Motor neuron (in vitro differentiated cells): ENCODE measurements around the gene XIRP1. TPM values are rescaled to one million over a fixed set of nuclear protein-coding genes. Genes with fewer than 3 reads are reported as not detected.

ENCODE experiments used
- ATAC-seq, 8 experiments: fragments of 200-7000 bp; cut with Tn5 transposase; replicated peaks in 6 of 8; 2 replicates each; pipeline ENCODE4 v1.8.0; 2021; ENCODE audit warnings: mild to moderate bottlenecking in 8 of 8, moderate library complexity in 8 of 8
- H3K27ac ChIP-seq, 2 donors: fragments of 250-450 bp; sonication (Bioruptor Pico); 2 replicates each; pipeline ENCODE4 v1.9.0; 2021; ENCODE audit warnings: antibody characterized with exemption in 2 of 2, mild to moderate bottlenecking in 2 of 2, moderate library complexity in 1 of 2
- H3K4me1 ChIP-seq, 2 donors: fragments of 250-450 bp; sonication (Bioruptor Pico); replicated peaks in 1 of 2; 2 replicates each; pipeline ENCODE4 v1.6.1; 2021; ENCODE audit warnings: antibody characterized with exemption in 2 of 2, mild to moderate bottlenecking in 2 of 2, moderate library complexity in 1 of 2
- H3K4me3 ChIP-seq, 5 donors: fragments of 250-450 bp; sonication (Bioruptor Pico); 2 replicates each; pipeline ENCODE4 v1.9.0; 2021; ENCODE audit warnings: antibody characterized with exemption in 5 of 5, mild to moderate bottlenecking in 5 of 5, moderate library complexity in 4 of 5
- WGBS, 10 experiments: fragments of 450-650 bp; shearing (Covaris generic); methylation state at CpG; one replicate each; pipeline ENCODE4 v1.0.0; 2022; 5-methylcytosine and 5-hydroxymethylcytosine counted together
- in situ Hi-C, 9 experiments: fragments of 400-800 bp; cut with MboI; loops; one replicate each; pipeline ENCODE4 v1.15.0; 2021; ENCODE audit warnings: low sequenced_read_pairs in 9 of 9, low pct_unique_long_range_greater_than_20kb in 2 of 9; ENCODE audit not compliant: unreplicated experiment in 9 of 9
- total RNA-seq, 8 experiments: library from RNA; unstranded; fragments of 300-600 nt; gene quantifications; 2 replicates each; pipeline versions ENCODE4 v1.2.3 to v1.2.4, GENCODE V29; 2022

XIRP1 gene
- total RNA-seq, 8 experiments from 2014 or later, result 0.05 to 0.66 (median 0.15) TPM

DNA sequence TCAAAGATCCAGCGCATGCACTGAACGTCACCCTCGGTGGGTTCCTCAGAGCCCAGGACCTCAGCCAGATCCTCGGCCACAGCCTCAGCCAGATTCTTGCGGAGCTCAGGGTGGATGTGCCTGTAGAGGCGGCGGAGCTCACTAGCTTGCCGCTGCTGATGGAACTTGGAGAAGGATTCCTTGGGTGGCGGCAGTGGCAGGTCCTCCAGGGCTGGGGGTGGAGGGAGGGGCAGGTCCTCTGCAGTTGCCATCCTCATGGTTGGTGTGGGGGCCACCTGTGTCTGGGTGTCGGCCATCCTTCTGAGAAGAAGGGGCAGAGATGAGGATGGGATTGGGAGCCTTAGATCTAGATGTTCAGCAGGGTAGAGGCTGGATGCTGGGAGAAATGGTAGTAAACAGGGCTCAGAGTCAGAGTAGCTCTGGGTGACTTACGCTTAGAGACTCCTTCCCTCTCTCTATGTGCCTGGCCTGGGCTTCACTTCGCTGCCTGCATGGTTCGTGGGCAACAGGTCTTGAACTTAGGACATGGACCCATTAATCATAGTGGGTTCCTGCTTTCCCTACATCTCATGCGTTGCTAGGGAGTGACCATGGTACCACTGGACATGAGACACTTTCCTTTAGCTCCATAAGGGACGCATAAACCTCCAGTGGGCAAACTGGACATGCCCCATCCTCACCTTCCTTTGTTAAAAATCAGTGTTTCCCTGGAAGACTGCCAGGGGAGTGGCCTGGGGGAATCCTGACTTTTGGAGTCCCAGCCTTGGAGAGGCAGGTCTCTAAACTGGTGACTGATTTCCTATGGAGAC is 3.0 kb downstream of the XIRP1 start:
- Histone ChIP-seq H3K27ac (no peak overlapping the region), H3K4me1 (no peaks in the 10 kb centered on the region), H3K4me3 (no peak overlapping the region)
- 28 to 100% (median 81%) methylated on average over 1 to 5 of the region's 15 CpGs; no CpG with 5 or more reads in 3 of the 10 experiments for WGBS, 10 experiments
- peak in 6 of 8 experiments; percentile 5 to 51 (median 12) for ATAC-seq
- in situ Hi-C loops, result no loop called here

DNA sequence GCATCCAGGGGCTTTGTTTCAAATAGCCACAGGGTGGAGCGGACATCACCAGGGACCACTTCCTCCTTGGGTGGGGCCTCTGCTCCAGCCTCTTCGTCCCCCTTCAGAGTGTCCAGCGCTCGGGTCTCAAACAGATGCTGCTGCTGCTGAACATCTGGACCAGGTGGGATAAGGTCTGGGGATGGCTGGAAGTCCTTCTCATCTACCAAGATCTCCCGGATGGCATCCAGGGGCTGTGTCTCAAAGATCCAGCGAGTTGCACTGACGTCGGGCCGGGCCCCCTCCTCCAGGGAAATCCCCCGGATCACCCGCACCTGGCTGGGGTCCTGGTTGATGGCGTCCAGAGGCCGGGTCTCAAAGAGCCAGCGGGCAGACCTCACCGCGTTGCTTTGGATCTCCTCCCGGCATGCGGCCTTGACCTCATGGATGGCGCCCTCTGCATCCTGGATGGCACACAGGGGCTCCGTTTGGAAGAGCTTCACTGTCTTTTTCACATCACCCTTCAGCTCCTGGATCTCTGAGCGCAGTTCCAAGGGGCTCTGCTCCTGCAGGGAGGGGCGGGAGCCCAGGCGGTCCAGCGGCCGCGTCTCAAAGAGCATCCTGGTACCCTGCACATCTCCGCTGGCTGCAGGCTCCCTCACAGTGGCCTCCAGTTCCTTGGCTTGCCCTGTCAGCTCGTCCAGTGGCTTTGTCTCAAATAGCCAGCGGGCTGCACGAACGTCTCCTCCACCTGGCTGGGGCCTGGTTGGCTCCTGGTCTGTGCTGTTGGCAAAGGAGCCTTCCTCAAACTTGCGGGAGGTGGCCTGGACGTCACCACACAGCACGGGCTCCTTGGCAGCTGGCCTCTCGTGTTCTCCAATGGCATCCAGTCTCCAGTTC is 3.9 kb downstream of the XIRP1 start:
- 20 to 100% (median 70%) methylated on average over 1 to 8 of the region's 35 CpGs; no CpG with 5 or more reads in 1 of the 10 experiments for WGBS, 10 experiments
- peaks cover 2 to 4% of the 10 kb centered on the region in 2 donors for H3K4me1 ChIP-seq
- no peak for ATAC-seq

DNA sequence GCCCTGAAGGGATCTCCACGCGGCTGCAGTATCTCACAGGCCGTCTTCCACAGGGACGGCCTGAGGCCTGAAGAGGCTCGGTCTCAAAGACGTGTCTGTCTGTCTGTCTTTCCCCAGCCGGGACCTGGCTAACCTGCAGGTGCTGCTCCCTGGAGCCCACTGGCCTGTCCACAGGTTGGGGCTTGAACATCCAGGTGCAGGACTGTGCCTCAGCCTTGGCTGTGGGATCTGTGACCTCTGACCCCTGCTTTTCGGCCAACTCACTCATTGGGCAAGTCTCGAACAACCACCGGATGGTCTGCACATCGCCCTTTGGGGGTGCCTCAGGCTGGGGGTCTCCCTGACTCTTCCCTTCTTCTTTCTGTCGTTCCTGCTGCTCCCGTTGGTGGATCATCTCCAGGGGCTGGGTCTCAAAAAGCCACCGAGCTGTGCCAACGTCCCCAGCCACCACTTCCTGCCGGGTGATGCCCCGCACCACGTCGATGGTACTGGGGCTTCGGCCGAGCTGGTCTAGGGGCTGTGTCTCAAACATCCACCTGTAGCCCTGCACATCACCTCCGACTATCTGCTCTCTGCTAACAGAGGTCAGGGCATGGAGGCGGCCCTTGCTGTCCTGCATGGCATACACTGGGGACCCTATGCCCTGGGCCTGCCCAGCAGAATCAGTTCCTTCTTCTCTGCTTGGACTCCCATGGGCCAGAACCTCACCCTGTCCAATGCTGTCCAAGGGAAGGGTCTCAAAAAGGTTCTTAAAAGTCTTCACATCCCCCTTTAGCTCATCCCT is 4.8 kb downstream of the XIRP1 start:
- no peak overlapping the region for H3K4me3 ChIP-seq
- no peak for ATAC-seq
- no peak overlapping the region for H3K27ac ChIP-seq
- peaks cover 9 to 11% of the 10 kb centered on the region in 2 donors for H3K4me1 ChIP-seq
- 60 to 94% (median 79%) methylated on average over 1 to 9 of the region's 23 CpGs; no CpG with 5 or more reads in 2 of the 10 experiments for WGBS, 10 experiments
- in situ Hi-C loops, result no loop called here

More for the DNA sequence above, 3.9 kb downstream of the XIRP1 start:
- in situ Hi-C loops, result no loop called here
- H3K27ac ChIP-seq, result no peak overlapping the region
- H3K4me3 ChIP-seq, result no peak overlapping the region

DNA sequence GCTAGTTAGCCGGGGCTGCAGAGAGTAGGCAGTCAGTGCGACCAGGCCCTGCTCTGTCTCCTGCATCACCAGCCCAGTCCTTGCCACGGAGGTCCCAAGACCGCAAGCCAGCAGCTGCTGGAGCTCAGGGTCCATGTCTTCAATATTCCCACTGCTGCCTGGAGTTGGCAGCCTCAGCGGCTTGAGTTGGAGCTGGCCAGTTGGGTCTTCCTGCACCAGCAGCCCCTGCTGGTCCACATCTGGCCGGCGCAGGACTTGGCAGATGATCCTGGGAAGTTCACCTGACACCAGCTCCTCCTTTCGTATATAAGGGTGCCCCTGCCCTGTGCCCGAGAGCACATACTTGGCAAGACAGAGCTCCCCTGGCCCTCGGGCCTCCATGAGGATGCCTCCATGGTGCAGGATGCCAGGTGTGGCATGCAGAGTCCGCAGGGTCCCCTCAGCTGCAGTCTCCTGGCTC is 5.7 kb downstream of the XIRP1 start:
- Histone ChIP-seq H3K27ac (no peak overlapping the region), H3K4me3 (no peak overlapping the region), H3K4me1 (peaks cover 9 to 13% of the 10 kb centered on the region in 2 donors)
- no peak for ATAC-seq
- 80 to 100% (median 91%) methylated on average over 1 to 2 of the region's 11 CpGs; no CpG with 5 or more reads in 6 of the 10 experiments for WGBS, 10 experiments
- in situ Hi-C loops, result no loop called here

DNA sequence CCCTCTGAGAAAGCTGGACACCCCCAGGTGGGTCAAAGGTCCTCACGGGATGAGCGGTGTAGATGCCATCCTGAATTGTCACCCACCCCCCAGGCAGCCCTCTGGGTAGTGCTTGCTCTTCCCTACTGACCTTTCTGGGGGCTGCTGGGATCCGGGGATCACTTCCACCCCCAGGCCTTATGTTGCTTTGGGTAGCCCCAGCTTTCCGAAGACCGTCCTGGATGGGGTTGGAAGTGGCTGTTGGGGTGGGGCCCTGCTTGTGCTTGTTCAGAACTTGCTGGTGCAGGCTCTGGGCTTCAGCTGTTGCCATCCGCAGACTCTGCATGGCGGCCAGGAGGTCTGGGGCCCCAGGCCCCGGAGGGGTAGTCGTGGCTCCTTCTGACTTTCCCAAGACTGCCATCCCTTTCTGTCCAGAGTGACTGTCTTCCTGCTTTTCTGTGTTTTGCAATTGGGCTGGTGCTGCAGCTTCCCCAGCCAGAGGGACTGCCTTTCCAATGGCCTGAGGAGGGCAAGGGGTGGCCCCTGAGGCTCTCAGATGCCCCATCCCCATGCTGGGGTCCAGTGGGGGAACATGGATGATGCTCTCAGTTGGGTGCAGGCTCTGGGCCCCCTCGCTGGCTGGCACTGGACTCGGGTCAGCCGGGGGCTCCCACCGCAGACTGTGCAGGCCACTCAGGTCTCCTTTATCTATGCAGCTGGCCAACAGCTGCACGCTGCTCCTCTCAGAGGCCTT is 6.3 kb downstream of the XIRP1 start:
- no peak overlapping the region for H3K27ac ChIP-seq
- ATAC-seq, result no peak
- H3K4me1 ChIP-seq, result peaks cover 9 to 13% of the 10 kb centered on the region in 2 donors
- H3K4me3 ChIP-seq, result no peak overlapping the region
- in situ Hi-C loops, result no loop called here
- WGBS, 10 experiments, result 50 to 100% (median 90%) methylated on average over 2 to 3 of the region's 14 CpGs; no CpG with 5 or more reads in 5 of the 10 experiments

DNA sequence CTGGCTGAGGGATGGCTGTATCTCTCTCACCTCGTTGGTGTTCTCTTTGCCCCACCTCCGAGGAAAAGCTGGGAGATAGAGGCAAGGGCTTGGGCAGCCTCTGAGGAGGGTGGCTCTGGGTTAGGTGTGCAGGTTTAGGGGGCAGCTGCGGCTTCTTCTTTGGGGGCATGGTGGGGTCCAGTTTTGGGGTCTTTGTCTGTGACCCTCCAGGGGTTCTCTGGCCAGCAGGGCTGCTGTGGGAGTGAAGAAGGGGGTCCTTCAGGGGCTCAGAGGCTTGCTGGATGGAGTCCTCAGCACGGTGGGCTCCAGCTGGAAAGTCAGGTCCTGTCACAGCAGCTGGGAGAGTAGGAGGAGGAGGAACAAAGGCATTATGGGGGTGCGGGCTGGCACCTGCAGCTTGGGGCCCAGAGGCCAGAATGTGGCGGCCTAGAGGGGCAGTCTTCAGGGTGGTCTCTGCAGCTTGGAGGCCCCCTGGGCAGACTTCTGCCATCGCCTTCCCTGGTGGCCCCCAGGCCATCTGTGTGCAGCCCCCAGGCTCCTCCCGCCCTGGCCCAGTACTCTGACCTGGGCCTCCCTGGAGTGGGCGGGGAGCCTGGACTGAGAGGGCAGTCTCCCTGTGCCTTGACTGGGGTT is 7.0 kb downstream of the XIRP1 start:
- in situ Hi-C loops, result no loop called here
- Histone ChIP-seq H3K27ac (no peak overlapping the region), H3K4me1 (peaks cover 9 to 14% of the 10 kb centered on the region in 2 donors), H3K4me3 (no peak overlapping the region)
- 50 to 80% (median 80%) methylated on average over 1 to 3 of the region's 9 CpGs; no CpG with 5 or more reads in 7 of the 10 experiments for WGBS, 10 experiments
- no peak for ATAC-seq

DNA sequence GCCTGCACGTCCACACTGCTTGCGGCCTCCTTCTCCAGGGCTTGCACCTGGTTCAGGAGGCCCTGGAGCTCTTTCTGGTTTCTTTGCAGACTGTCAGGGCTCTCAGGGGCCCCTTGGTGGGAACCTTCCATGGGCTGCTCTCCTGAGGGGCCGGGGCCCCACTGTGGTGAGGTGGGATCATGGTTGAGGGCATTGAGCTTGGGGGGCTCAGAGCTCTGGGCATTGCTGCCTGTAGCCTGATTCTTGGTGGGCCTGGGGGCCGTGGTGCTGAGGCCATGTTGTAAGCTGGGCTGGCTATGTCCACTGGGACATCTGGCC is 7.5 kb downstream of the XIRP1 start:
- peaks cover 14 to 19% of the 10 kb centered on the region in 2 donors for H3K4me1 ChIP-seq
- in situ Hi-C loops, result no loop called here
- no peak overlapping the region for H3K27ac ChIP-seq
- H3K4me3 ChIP-seq, result no peak overlapping the region
- no peak for ATAC-seq
- 83 to 100% (median 93%) methylated on average over 1 to 3 of the region's 4 CpGs; no CpG with 5 or more reads in 7 of the 10 experiments for WGBS, 10 experiments

DNA sequence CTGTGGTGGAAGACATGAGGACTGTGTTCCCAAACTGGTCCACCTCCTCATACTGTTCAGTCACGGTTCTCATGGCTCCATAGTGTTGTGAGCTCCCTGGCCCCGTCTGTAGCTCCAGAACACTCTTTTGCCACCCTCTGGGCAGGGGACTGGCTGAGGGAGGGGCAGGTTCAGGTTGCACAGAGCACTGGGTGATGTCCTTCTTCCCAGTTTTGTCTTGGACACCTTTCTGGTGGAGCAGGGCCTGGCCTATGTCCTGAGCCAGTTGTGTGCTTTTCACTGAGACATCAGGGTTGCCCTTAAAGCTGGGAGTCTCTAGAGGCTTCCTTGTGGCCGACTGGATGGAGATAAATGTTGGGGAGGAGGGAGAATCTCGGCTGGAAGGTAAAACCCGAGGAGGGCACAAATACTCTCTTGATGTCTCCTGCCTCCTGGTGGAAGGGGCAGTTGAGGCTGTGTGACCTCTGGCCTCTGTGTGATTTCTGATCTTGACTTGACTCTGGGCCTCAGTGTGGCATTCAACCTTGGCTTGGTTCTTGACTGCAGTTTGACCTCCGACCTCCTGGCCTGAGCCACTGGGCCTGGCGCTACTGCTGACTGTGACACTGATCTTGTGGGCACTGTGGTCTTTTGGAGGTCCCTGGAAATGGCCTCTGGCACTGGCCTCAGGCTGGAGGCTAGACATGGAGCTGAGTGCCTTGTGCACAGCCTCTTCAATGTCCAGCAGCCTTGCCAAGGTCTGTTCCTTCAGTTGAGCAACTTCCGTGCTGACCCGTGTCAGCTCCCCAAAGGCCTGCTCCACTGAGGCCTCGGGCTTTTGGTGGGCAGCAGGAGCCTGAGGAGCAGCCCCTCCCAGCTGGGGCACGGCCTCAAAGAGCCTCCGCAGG is 8.1 kb downstream of the XIRP1 start:
- no peak for ATAC-seq
- peaks cover 15 to 22% of the 10 kb centered on the region in 2 donors for H3K4me1 ChIP-seq
- in situ Hi-C loops, result no loop called here
- no peak overlapping the region for H3K4me3 ChIP-seq
- peak overlapping the region in 1 of 2 donors; percentile 61 for H3K27ac ChIP-seq
- WGBS, 10 experiments, result 60 to 83% (median 80%) methylated on average over 1 to 7 of the region's 12 CpGs; no CpG with 5 or more reads in 6 of the 10 experiments

DNA sequence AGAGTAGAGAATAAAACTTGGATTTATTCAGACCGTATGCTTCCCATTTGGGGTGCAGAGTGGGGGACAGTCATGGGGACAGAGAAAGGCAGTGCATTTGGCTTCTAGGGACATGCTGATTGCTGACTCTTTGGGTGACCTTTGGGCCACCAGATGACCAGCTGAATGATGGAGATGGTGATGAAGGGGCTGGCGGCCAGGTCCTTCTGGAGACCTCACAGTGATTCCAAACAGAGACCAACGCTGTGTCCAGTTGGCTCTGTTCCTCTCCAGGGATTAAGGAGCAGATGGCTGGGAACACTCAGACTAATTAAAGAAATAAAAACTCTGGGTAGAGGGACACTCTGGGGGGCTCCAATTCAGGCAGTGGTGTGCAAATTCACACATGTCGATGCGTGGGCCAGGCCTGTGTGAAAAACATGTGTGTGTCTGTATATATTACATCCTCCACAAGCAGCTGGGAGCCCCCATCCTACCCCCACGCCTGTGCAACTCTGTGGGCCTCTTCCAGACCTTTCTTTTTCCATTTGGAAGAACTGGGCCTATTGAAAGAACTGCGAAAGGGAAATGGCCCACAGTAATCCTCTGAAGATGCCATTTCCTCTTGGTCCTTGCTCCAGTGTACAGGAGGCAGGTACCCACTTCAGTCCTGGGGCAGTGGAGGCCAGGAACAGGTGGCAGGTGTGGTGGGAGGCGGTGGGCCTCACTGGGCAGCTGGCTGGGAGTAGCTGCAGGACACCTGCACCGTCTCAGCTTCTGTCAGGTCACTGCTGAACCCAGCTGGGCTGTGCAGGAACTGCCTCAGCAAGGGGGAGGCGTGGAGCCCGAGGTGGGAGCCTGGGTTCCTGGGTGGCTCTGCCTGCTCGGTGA is 8.9 kb downstream of the XIRP1 start:
- H3K4me1 ChIP-seq, result peaks cover 22 to 30% of the 10 kb centered on the region in 2 donors
- 20 to 88% (median 80%) methylated on average over 1 to 5 of the region's 12 CpGs; no CpG with 5 or more reads in 2 of the 10 experiments for WGBS, 10 experiments
- no peak overlapping the region for H3K4me3 ChIP-seq
- in situ Hi-C loops, result no loop called here
- ATAC-seq, result no peak
- H3K27ac ChIP-seq, result peak overlapping the region in 1 of 2 donors; percentile 61
